ENCODE measurements around the gene KRT86. TPM values are rescaled to one million over a fixed set of nuclear protein-coding genes. Genes with fewer than 3 reads are reported as not detected.
"Not testable (repeated sequence)": the region's sequence is repeated elsewhere in the genome, so short reads cannot be mapped to it uniquely, and the experiment has no call there.

The KRT86 gene
- polyA plus RNA-seq, 1 of the 3 experiments (the other 2 are of a cell fraction), result 0.56 TPM

- no peaks in the 10 kb centered on the region for H3K9me2 ChIP-seq
- H3K4me2 ChIP-seq, result no peak overlapping the region
- H3K4me1 ChIP-seq (ENCODE audit: control insufficient read depth in 1 of 2, insufficient read depth in 2 of 2, low read depth in 1 of 2, low read length in 1 of 2), result no peaks in the 10 kb centered on the region
- ChIA-PET POLR2A (no interaction called here), CTCF (interaction anchor here (1.3 to 3.8 kb wide), 4 partner anchors 16 to 536 kb away, joined by 4 to 13 read pairs (median 6); no protein-coding TSS in a partner anchor)
- no peak overlapping the region for H3K9ac ChIP-seq
- no peak for TF ChIP-seq NRF1 (IDR thresholded peaks at IDR 0.05; ENCODE audit: low read depth, low read length)
- TF ChIP-seq RXRA (IDR thresholded peaks at IDR 0.05; ENCODE audit: borderline replicate concordance, low read depth), result no peak
- TF ChIP-seq RFX5 (IDR thresholded peaks at IDR 0.05; ENCODE audit: low read length), result no peak
- no peak for TF ChIP-seq MEF2A (IDR thresholded peaks at IDR 0.05; ENCODE audit: borderline replicate concordance, low read depth)
- TF ChIP-seq ZBTB33 (IDR thresholded peaks at IDR 0.05; ENCODE audit: borderline replicate concordance, low read depth), result no peak
- TF ChIP-seq YY1 (IDR thresholded peaks at IDR 0.05; ENCODE audit: low read depth), result no peak
- TF ChIP-seq SMC3 (IDR thresholded peaks at IDR 0.05; ENCODE audit: low read depth, low read length), result no peak
- no peak for TF ChIP-seq GATA2 (CRISPR knock-in tag; IDR thresholded peaks at IDR 0.05)
- no peak for TF ChIP-seq CTCF (IDR thresholded peaks at IDR 0.05)
- TF ChIP-seq TAF1 (IDR thresholded peaks at IDR 0.05; ENCODE audit: borderline replicate concordance, low read depth, low read length), result no peak
- TF ChIP-seq POLR2AphosphoS5 (IDR thresholded peaks at IDR 0.05; ENCODE audit: low read depth, low read length), result no peak
- TF ChIP-seq RCOR1 (IDR thresholded peaks at IDR 0.05; ENCODE audit: low read length), result no peak
- no peak overlapping the region for H2AFZ ChIP-seq (ENCODE audit: low read depth)
- H3K27me3 ChIP-seq (ENCODE audit: insufficient read depth), result peaks cover 29% of the 10 kb centered on the region
- no peaks in the 10 kb centered on the region for H3K79me2 ChIP-seq (ENCODE audit: insufficient read depth)
- H3F3A ChIP-seq (replicated peaks; ENCODE audit: insufficient read depth), result no peaks in the 10 kb centered on the region
- DNase-seq, result no peak
- no peak overlapping the region for H3K27ac ChIP-seq (ENCODE audit: low read depth in 2 of 2, low read length in 1 of 2)
- 66% methylated on average over 2 of the region's 2 CpGs for WGBS (ENCODE audit: low lambda C conversion rate)
- H3K36me3 ChIP-seq (replicated peaks in 1 of 2; ENCODE audit: control insufficient read depth in 1 of 2, insufficient read depth in 2 of 2, low read length in 1 of 2), result no peaks in the 10 kb centered on the region
- no peak overlapping the region for H3K4me3 ChIP-seq (ENCODE audit: low read depth in 2 of 2, low read length in 1 of 2)
- H3K9me3 ChIP-seq, result no peaks in the 10 kb centered on the region
- no peaks in the 10 kb centered on the region for H4K20me1 ChIP-seq (ENCODE audit: insufficient read depth)
These were observed 69.1 kb downstream of the KRT86 start for GRCh38 chr12:52343550-52343949.

- no peaks in the 10 kb centered on the region for H3K36me3 ChIP-seq (replicated peaks in 1 of 2; ENCODE audit: control insufficient read depth in 1 of 2, insufficient read depth in 2 of 2, low read length in 1 of 2)
- H2AFZ ChIP-seq (ENCODE audit: low read depth), result no peak overlapping the region
- H3K9ac ChIP-seq, result no peak overlapping the region
- H3F3A ChIP-seq (replicated peaks; ENCODE audit: insufficient read depth), result no peaks in the 10 kb centered on the region
- H3K79me2 ChIP-seq (ENCODE audit: insufficient read depth), result no peaks in the 10 kb centered on the region
- WGBS (ENCODE audit: low lambda C conversion rate), result 59% methylated on average over 10 of the region's 12 CpGs
- no peak for DNase-seq
- no peak overlapping the region for H3K4me2 ChIP-seq
- no peak overlapping the region for H3K4me3 ChIP-seq (ENCODE audit: low read depth in 2 of 2, low read length in 1 of 2)
- TF ChIP-seq TEAD4 (IDR thresholded peaks at IDR 0.05; ENCODE audit: borderline replicate concordance, insufficient read depth) (no peak), RAD21 (IDR thresholded peaks at IDR 0.05; ENCODE audit: low read length) (no peak), SIN3A (IDR thresholded peaks at IDR 0.05; ENCODE audit: borderline replicate concordance, low read depth, low read length) (no peak)
- peaks cover 29% of the 10 kb centered on the region for H3K27me3 ChIP-seq (ENCODE audit: insufficient read depth)
- H3K9me2 ChIP-seq, result no peaks in the 10 kb centered on the region
- H3K27ac ChIP-seq (ENCODE audit: low read depth in 2 of 2, low read length in 1 of 2), result no peak overlapping the region
- no peaks in the 10 kb centered on the region for H3K4me1 ChIP-seq (ENCODE audit: control insufficient read depth in 1 of 2, insufficient read depth in 2 of 2, low read depth in 1 of 2, low read length in 1 of 2)
- ChIA-PET POLR2A (no interaction called here), CTCF (interaction anchor here (1.2 to 3.8 kb wide), 5 partner anchors 17 to 535 kb away, joined by 3 to 13 read pairs (median 7); no protein-coding TSS in a partner anchor)
- no peaks in the 10 kb centered on the region for H3K9me3 ChIP-seq
- H4K20me1 ChIP-seq (ENCODE audit: insufficient read depth), result no peaks in the 10 kb centered on the region
These were observed 69.7 kb downstream of the KRT86 start for GRCh38 chr12:52344111-52344510.

- H3K9ac ChIP-seq; H3K27ac ChIP-seq (ENCODE audit: low read depth in 2 of 2, low read length in 1 of 2); DNase-seq; POLR2A ChIA-PET; H2AFZ ChIP-seq (ENCODE audit: low read depth); H3K36me3 ChIP-seq (replicated peaks in 1 of 2; ENCODE audit: control insufficient read depth in 1 of 2, insufficient read depth in 2 of 2, low read length in 1 of 2); H3K9me3 ChIP-seq; H3K4me2 ChIP-seq; H3K79me2 ChIP-seq (ENCODE audit: insufficient read depth); H3K4me1 ChIP-seq (ENCODE audit: control insufficient read depth in 1 of 2, insufficient read depth in 2 of 2, low read depth in 1 of 2, low read length in 1 of 2); H4K20me1 ChIP-seq (ENCODE audit: insufficient read depth); H3K9me2 ChIP-seq; H3F3A ChIP-seq (replicated peaks; ENCODE audit: insufficient read depth); H3K4me3 ChIP-seq (ENCODE audit: low read depth in 2 of 2, low read length in 1 of 2): not testable (repeated sequence)
- H3K27me3 ChIP-seq (ENCODE audit: insufficient read depth), result peaks cover 28% of the 10 kb centered on the region
- CTCF ChIA-PET, result interaction anchor here (1.0 to 3.8 kb wide), 6 partner anchors 15 to 534 kb away, joined by 3 to 13 read pairs (median 6); no protein-coding TSS in a partner anchor
- WGBS (ENCODE audit: low lambda C conversion rate), result 74% methylated on average over 8 of the region's 8 CpGs
These were observed 70.6 kb downstream of the KRT86 start for GRCh38 chr12:52345041-52345440.
